GM19455 (cell line): ENCODE results near the gene DAAM1.

ENCODE experiments used
- ATAC-seq: cut with Tn5 transposase; IDR thresholded peaks from one replicate; pipeline ENCODE4 v1.9.1; 2021; ENCODE audit not compliant: unreplicated experiment

Gene DAAM1

GRCh38 chr14:59187118-59187517 lies 1.3 kb upstream of the DAAM1 start:
- ATAC-seq, result no peak

GRCh38 chr14:59187802-59188460 lies 536 bp upstream of the DAAM1 start:
- ATAC-seq, result peak; percentile 18

GRCh38 chr14:59189091-59189785 lies 771 bp downstream of the DAAM1 start:
- ATAC-seq, result peak; percentile 25

GRCh38 chr14:59189786-59190368 lies 1.4 kb downstream of the DAAM1 start:
- peak; percentile 48 for ATAC-seq

GRCh38 chr14:59190372-59190771 lies 1.9 kb downstream of the DAAM1 start:
- ATAC-seq, result no peak

GRCh38 chr14:59195912-59196311 lies 7.4 kb downstream of the DAAM1 start:
- ATAC-seq, result no peak

GRCh38 chr14:59197695-59198262 lies 9.3 kb downstream of the DAAM1 start:
- no peak for ATAC-seq

GRCh38 chr14:59199205-59199604 lies 10.7 kb downstream of the DAAM1 start:
- ATAC-seq, result no peak

- no peak for ATAC-seq
Observed at GRCh38 chr14:59199614-59200013, 11.1 kb downstream of the DAAM1 start.

- ATAC-seq, result no peak
Observed at GRCh38 chr14:59200195-59200594, 11.7 kb downstream of the DAAM1 start.

GRCh38 chr14:59202031-59202430 lies 13.6 kb downstream of the DAAM1 start:
- no peak for ATAC-seq

- no peak for ATAC-seq
Observed at GRCh38 chr14:59204305-59204704, 15.8 kb downstream of the DAAM1 start.

- no peak for ATAC-seq
Observed at GRCh38 chr14:59206892-59207291, 18.4 kb downstream of the DAAM1 start.

GRCh38 chr14:59207506-59207933 lies 19.1 kb downstream of the DAAM1 start:
- ATAC-seq, result no peak

GRCh38 chr14:59208224-59208814 lies 19.9 kb downstream of the DAAM1 start:
- ATAC-seq, result peak; percentile 51

GRCh38 chr14:59208954-59209353 lies 20.5 kb downstream of the DAAM1 start:
- no peak for ATAC-seq

GRCh38 chr14:59210621-59211020 lies 22.2 kb downstream of the DAAM1 start:
- ATAC-seq, result no peak

- no peak for ATAC-seq
Observed at GRCh38 chr14:59213368-59214315, 25.2 kb downstream of the DAAM1 start.

GRCh38 chr14:59214702-59215302 lies 26.3 kb downstream of the DAAM1 start:
- no peak for ATAC-seq

- ATAC-seq, result no peak
Observed at GRCh38 chr14:59215322-59215721, 26.9 kb downstream of the DAAM1 start.
